ENCODE results near the gene POLR1E. TPM values are rescaled to one million over a fixed set of nuclear protein-coding genes. Genes with fewer than 3 reads are reported as not detected.

The POLR1E gene, protein sequence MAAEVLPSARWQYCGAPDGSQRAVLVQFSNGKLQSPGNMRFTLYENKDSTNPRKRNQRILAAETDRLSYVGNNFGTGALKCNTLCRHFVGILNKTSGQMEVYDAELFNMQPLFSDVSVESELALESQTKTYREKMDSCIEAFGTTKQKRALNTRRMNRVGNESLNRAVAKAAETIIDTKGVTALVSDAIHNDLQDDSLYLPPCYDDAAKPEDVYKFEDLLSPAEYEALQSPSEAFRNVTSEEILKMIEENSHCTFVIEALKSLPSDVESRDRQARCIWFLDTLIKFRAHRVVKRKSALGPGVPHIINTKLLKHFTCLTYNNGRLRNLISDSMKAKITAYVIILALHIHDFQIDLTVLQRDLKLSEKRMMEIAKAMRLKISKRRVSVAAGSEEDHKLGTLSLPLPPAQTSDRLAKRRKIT
- total RNA-seq (2021), result 31.4 to 39.6 TPM (median 38.8 TPM) in 3 replicates
- percentile 86 among the genes with signal in this experiment for Bru-seq, nascent RNA
- long read RNA-seq, experiment 1, transcript POLR1E-202 (12 exons, 1,868 nt), result major isoform, 32 of 40 reads
- long read RNA-seq, experiment 1, partial matches to known transcripts, result 3 of 40 reads
- long read RNA-seq, experiment 1, other reads (novel, unspliced or antisense), result 5 of 40 reads
- long read RNA-seq, experiment 2, transcript POLR1E-202 (12 exons, 1,868 nt), result major isoform, 19 of 32 reads
- long read RNA-seq, experiment 2, partial matches to known transcripts, result 10 of 32 reads
- long read RNA-seq, experiment 2, other reads (novel, unspliced or antisense), result 3 of 32 reads
- long read RNA-seq, experiment 3, transcript POLR1E-202 (12 exons, 1,868 nt), result major isoform, 45 of 52 reads
- long read RNA-seq, experiment 3, partial matches to known transcripts, result 5 of 52 reads
- long read RNA-seq, experiment 3, other reads (novel, unspliced or antisense), result 2 of 52 reads

DNA sequence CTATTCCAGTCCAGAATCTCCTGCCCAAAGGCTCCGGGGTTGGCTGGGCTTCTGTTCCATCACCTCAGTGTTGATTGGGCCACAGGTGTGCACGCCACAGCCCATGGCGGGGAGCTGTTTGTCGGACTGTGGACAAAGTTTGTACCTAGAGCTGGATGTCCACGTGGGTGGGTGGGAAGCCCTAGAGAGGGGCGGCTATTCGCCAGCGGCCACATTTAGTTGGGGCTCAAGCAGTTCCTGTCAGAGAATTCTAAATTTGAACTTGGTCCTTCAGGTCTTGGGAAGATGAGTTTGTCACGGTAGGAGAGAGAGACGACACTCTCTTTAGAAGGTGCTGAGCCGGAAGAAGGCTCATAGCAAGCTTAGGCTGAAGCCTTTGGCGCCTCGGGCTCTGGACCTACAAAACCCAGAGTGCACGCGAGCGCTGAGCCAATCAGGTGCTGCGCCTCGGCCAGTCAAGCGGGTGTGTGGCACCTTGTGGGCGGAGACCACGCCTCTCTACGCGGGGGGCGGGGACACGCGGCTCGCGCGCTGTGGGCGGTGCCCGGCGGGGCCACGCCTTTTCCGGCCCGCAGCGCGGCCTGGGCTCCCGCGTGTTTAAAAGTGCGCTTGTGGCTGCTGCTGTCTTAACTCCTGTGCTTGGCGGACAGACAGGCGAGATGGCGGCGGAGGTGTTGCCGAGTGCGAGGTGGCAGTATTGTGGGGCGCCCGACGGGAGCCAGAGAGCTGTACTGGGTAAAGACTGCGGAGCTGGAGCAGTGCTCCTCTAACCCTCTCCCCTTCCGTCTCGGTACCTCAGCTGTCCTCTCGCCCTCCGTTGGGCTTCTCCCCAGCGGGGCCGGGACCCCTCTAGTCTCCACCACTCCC, at the start of gene POLR1E:
Gene POLR1E (plus strand): TSS at position 560 of the 867 bp plus-strand sequence. CDS start 100 bp downstream, at position 660.
- Mint-ChIP-seq H3K4me3 (peak within 1 kb of the TSS; percentile 93), H3K4me1 (peaks cover 25% of the 10 kb centered on the region), H3K36me3 (peaks cover 16% of the 10 kb centered on the region), H3K9me3 (no peaks in the 10 kb centered on the region), H3K27me3 (ENCODE audit: low read depth) (no peaks in the 10 kb centered on the region), H3K27ac (peak within 1 kb of the TSS; percentile 94)
- peak; percentile 96 for ATAC-seq
- ChIA-PET CTCF (interaction anchor here (0.9 to 1.5 kb wide), 6 partner anchors 20 to 108 kb away, joined by 3 to 6 read pairs (median 4); partner anchors contain the start of gene TOMM5), POLR2A (interaction anchor here (0.6 to 1.4 kb wide), 4 partner anchors 9 to 140 kb away, joined by 3 to 7 read pairs (median 3); partner anchors contain the start of gene ZBTB5)
- DNase-seq (ENCODE audit: low spot score), result peak; percentile 96
- TF ChIP-seq FOXJ3 (CRISPR knock-in tag; IDR thresholded peaks at IDR 0.05; ENCODE audit: borderline replicate concordance) (no peak), CREM (CRISPR knock-in tag; IDR thresholded peaks at IDR 0.05) (peak; percentile 71; the same call in 1 of the 2 replicates), NR1H2 (CRISPR knock-in tag; IDR thresholded peaks at IDR 0.05) (no peak), ATF1 (CRISPR knock-in tag; IDR thresholded peaks at IDR 0.05) (no peak), ZNF121 (CRISPR knock-in tag; IDR thresholded peaks at IDR 0.05) (no peak), ZNF232 (CRISPR knock-in tag; IDR thresholded peaks at IDR 0.05) (no peak), TCF7 (CRISPR knock-in tag; IDR thresholded peaks at IDR 0.05; ENCODE audit: low read depth) (no peak), NFYB (CRISPR knock-in tag; conservative IDR thresholded peaks at IDR 0.05; ENCODE audit: low read depth) (peak; percentile 68), NR3C1 (CRISPR knock-in tag; conservative IDR thresholded peaks at IDR 0.05; ENCODE audit: low read depth) (no peak), TP53 (CRISPR knock-in tag; IDR thresholded peaks at IDR 0.05) (no peak), RORB (CRISPR knock-in tag; IDR thresholded peaks at IDR 0.05) (no peak), NFE2L1 (CRISPR knock-in tag; IDR thresholded peaks at IDR 0.05) (no peak), MYBL2 (CRISPR knock-in tag; IDR thresholded peaks at IDR 0.05) (0 out of 2 replicates have a peak, but pooled peaks have one; percentile 13), CBFB (CRISPR knock-in tag; IDR thresholded peaks at IDR 0.05; ENCODE audit: low read depth) (no peak), PRRX2 (CRISPR knock-in tag; IDR thresholded peaks at IDR 0.05) (no peak), TEAD4 (CRISPR knock-in tag; IDR thresholded peaks at IDR 0.05) (no peak), ZNF219 (CRISPR knock-in tag; IDR thresholded peaks at IDR 0.05; ENCODE audit: borderline replicate concordance) (no peak), ZNF423 (CRISPR knock-in tag; IDR thresholded peaks at IDR 0.05) (no peak), FOXP1 (CRISPR knock-in tag; IDR thresholded peaks at IDR 0.05; ENCODE audit: borderline replicate concordance) (no peak; the same call in 1 of the 2 replicates)
- TF ChIP-seq, protein P1, sequence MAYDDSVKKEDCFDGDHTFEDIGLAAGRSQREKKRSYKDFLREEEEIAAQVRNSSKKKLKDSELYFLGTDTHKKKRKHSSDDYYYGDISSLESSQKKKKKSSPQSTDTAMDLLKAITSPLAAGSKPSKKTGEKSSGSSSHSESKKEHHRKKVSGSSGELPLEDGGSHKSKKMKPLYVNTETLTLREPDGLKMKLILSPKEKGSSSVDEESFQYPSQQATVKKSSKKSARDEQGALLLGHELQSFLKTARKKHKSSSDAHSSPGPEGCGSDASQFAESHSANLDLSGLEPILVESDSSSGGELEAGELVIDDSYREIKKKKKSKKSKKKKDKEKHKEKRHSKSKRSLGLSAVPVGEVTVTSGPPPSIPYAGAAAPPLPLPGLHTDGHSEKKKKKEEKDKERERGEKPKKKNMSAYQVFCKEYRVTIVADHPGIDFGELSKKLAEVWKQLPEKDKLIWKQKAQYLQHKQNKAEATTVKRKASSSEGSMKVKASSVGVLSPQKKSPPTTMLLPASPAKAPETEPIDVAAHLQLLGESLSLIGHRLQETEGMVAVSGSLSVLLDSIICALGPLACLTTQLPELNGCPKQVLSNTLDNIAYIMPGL (CRISPR knock-in tag; IDR thresholded peaks at IDR 0.05), result no peak
- TF ChIP-seq, protein P2, sequence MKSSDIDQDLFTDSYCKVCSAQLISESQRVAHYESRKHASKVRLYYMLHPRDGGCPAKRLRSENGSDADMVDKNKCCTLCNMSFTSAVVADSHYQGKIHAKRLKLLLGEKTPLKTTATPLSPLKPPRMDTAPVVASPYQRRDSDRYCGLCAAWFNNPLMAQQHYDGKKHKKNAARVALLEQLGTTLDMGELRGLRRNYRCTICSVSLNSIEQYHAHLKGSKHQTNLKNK (CRISPR knock-in tag; IDR thresholded peaks at IDR 0.05), result no peak
- TF ChIP-seq, protein P3, sequence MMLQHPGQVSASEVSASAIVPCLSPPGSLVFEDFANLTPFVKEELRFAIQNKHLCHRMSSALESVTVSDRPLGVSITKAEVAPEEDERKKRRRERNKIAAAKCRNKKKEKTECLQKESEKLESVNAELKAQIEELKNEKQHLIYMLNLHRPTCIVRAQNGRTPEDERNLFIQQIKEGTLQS (CRISPR knock-in tag; conservative IDR thresholded peaks at IDR 0.05), result no peak
- TF ChIP-seq, protein P4, sequence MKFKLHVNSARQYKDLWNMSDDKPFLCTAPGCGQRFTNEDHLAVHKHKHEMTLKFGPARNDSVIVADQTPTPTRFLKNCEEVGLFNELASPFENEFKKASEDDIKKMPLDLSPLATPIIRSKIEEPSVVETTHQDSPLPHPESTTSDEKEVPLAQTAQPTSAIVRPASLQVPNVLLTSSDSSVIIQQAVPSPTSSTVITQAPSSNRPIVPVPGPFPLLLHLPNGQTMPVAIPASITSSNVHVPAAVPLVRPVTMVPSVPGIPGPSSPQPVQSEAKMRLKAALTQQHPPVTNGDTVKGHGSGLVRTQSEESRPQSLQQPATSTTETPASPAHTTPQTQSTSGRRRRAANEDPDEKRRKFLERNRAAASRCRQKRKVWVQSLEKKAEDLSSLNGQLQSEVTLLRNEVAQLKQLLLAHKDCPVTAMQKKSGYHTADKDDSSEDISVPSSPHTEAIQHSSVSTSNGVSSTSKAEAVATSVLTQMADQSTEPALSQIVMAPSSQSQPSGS (CRISPR knock-in tag; IDR thresholded peaks at IDR 0.05; ENCODE audit: borderline replicate concordance, low read depth), result no peak
- TF ChIP-seq, protein P5, sequence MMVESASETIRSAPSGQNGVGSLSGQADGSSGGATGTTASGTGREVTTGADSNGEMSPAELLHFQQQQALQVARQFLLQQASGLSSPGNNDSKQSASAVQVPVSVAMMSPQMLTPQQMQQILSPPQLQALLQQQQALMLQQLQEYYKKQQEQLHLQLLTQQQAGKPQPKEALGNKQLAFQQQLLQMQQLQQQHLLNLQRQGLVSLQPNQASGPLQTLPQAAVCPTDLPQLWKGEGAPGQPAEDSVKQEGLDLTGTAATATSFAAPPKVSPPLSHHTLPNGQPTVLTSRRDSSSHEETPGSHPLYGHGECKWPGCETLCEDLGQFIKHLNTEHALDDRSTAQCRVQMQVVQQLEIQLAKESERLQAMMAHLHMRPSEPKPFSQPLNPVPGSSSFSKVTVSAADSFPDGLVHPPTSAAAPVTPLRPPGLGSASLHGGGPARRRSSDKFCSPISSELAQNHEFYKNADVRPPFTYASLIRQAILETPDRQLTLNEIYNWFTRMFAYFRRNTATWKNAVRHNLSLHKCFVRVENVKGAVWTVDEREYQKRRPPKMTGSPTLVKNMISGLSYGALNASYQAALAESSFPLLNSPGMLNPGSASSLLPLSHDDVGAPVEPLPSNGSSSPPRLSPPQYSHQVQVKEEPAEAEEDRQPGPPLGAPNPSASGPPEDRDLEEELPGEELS (CRISPR knock-in tag; IDR thresholded peaks at IDR 0.05), result peak; percentile 51; the same call in 1 of the 2 replicates
- TF ChIP-seq, protein P6, sequence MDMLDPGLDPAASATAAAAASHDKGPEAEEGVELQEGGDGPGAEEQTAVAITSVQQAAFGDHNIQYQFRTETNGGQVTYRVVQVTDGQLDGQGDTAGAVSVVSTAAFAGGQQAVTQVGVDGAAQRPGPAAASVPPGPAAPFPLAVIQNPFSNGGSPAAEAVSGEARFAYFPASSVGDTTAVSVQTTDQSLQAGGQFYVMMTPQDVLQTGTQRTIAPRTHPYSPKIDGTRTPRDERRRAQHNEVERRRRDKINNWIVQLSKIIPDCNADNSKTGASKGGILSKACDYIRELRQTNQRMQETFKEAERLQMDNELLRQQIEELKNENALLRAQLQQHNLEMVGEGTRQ (CRISPR knock-in tag; IDR thresholded peaks at IDR 0.05), result peak; percentile 84
- TF ChIP-seq, protein P7, sequence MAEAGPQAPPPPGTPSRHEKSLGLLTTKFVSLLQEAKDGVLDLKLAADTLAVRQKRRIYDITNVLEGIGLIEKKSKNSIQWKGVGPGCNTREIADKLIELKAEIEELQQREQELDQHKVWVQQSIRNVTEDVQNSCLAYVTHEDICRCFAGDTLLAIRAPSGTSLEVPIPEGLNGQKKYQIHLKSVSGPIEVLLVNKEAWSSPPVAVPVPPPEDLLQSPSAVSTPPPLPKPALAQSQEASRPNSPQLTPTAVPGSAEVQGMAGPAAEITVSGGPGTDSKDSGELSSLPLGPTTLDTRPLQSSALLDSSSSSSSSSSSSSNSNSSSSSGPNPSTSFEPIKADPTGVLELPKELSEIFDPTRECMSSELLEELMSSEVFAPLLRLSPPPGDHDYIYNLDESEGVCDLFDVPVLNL (CRISPR knock-in tag; IDR thresholded peaks at IDR 0.05; ENCODE audit: borderline replicate concordance, low read depth), result no peak

Data from WTC11 (cell line).